Peyer's patch (tissue), 4 donors: ENCODE measurements around the gene SLC40A1. TPM values are rescaled to one million over a fixed set of nuclear protein-coding genes. Genes with fewer than 3 reads are reported as not detected.

Source experiments
- DNase-seq, 3 donors: peaks; one replicate each; pipeline ENCODE4 v3.0.0-alpha.2; 2017 to 2019
- H3K27ac ChIP-seq, 4 donors: fragments of 200-600 bp; sonication (generic); one replicate each; pipeline ENCODE4 v1.5.1; 2016 to 2019
- H3K27me3 ChIP-seq, 2 donors: fragments of 200-600 bp; sonication (generic); one replicate each; pipeline ENCODE4 v1.5.1; 2019
- H3K36me3 ChIP-seq, 3 donors: fragments of 200-600 bp; sonication (generic); one replicate each; pipeline ENCODE4 v1.5.1; 2016 to 2019
- H3K4me1 ChIP-seq, 4 donors: fragments of 200-600 bp; sonication (generic); one replicate each; pipeline ENCODE4 v1.5.1; 2016 to 2019
- H3K4me3 ChIP-seq, 4 donors: fragments of 200-600 bp; sonication (generic); 1 replicate in 3 of 4; 2 replicates in 1 of 4; pipeline ENCODE4 v1.5.1; 2016 to 2019; ENCODE audit warnings: mild to moderate bottlenecking in 1 of 4
- H3K9me3 ChIP-seq, 4 donors: fragments of 200-600 bp; sonication (generic); one replicate each; pipeline ENCODE4 v1.5.1; 2016 to 2019; ENCODE audit warnings: mild to moderate bottlenecking in 1 of 4
- POLR2A ChIP-seq, 2 donors: fragments of 450-650 bp; IDR thresholded peaks; one replicate each; pipeline ENCODE4 v1.5.1; 2017; ENCODE audit warnings: antibody characterized with exemption in 2 of 2, mild to moderate bottlenecking in 2 of 2, moderate library complexity in 2 of 2
- total RNA-seq, 4 donors: library from RNA; depleted of rRNA; stranded (reverse); fragments of >200 nt; gene quantifications; one replicate each; pipeline ENCODE4 v1.1.0, GENCODE V29; 2016
- TF ChIP-seq, protein P1 (sequence below), 6 experiments: fragments of 450-650 bp in 4 of 6; fragments of 200-600 bp in 2 of 6; sonication (generic) in 1 of 6; IDR thresholded peaks; one replicate each; pipeline ENCODE4 v1.5.1; 2017 to 2019; ENCODE audit warnings: antibody characterized with exemption in 6 of 6, mild to moderate bottlenecking in 3 of 6, moderate library complexity in 1 of 6

Gene SLC40A1
- total RNA-seq, 4 donors from 2014 or later: 69.8 to 208 (median 149) TPM

GRCh38 chr2:189527041-189527750 is 53.4 kb downstream of the SLC40A1 start:
- no peak overlapping the region for H3K4me3 ChIP-seq
- H3K9me3 ChIP-seq: no peaks in the 10 kb centered on the region
- peaks cover 0 to 22% (median 3%) of the 10 kb centered on the region in 4 donors for H3K4me1 ChIP-seq
- no peaks in the 10 kb centered on the region for H3K36me3 ChIP-seq
- TF ChIP-seq, protein P1, sequence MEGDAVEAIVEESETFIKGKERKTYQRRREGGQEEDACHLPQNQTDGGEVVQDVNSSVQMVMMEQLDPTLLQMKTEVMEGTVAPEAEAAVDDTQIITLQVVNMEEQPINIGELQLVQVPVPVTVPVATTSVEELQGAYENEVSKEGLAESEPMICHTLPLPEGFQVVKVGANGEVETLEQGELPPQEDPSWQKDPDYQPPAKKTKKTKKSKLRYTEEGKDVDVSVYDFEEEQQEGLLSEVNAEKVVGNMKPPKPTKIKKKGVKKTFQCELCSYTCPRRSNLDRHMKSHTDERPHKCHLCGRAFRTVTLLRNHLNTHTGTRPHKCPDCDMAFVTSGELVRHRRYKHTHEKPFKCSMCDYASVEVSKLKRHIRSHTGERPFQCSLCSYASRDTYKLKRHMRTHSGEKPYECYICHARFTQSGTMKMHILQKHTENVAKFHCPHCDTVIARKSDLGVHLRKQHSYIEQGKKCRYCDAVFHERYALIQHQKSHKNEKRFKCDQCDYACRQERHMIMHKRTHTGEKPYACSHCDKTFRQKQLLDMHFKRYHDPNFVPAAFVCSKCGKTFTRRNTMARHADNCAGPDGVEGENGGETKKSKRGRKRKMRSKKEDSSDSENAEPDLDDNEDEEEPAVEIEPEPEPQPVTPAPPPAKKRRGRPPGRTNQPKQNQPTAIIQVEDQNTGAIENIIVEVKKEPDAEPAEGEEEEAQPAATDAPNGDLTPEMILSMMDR (IDR thresholded peaks at IDR 0.05): no peak
- no peak for TF ChIP-seq POLR2A (IDR thresholded peaks at IDR 0.05)
- H3K27ac ChIP-seq: peak overlapping the region in 2 of 4 donors; percentile 35 to 59
- no peaks in the 10 kb centered on the region for H3K27me3 ChIP-seq
- no peak for DNase-seq

DNA sequence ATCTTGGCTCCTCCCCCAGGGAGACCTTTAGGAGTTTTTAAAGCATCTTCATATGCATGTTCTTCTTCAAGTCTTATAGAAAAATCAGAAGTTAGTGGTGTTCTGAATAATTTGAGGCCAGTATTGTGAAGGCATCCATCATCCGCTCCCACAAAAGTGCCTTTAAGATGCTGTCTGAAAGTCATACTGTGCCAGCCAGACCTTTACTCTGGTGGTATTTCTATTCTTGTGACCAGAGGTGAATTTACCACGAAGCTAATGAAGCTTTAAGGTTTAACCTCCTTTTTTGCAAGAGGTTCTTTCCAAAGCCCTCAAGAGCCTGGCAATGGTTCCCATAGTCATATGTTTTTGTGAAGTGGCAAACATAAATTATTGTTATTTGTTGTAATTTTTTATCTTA is 54.3 kb downstream of the SLC40A1 start:
- Histone ChIP-seq H3K4me3 (no peak overlapping the region), H3K27ac (no peak overlapping the region), H3K27me3 (no peaks in the 10 kb centered on the region), H3K9me3 (no peaks in the 10 kb centered on the region), H3K36me3 (no peaks in the 10 kb centered on the region), H3K4me1 (peaks cover 0 to 31% (median 3%) of the 10 kb centered on the region in 4 donors)
- no peak for DNase-seq
- TF ChIP-seq, protein P1 (IDR thresholded peaks at IDR 0.05): no peak
- no peak for TF ChIP-seq POLR2A (IDR thresholded peaks at IDR 0.05)

GRCh38 chr2:189524746-189525145 is 55.8 kb downstream of the SLC40A1 start:
- H3K36me3 ChIP-seq: no peaks in the 10 kb centered on the region
- H3K4me3 ChIP-seq: no peak overlapping the region
- H3K9me3 ChIP-seq: no peaks in the 10 kb centered on the region
- H3K27me3 ChIP-seq: no peaks in the 10 kb centered on the region
- H3K27ac ChIP-seq: peak overlapping the region in 2 of 4 donors; percentile 55 to 82
- DNase-seq: no peak
- peaks cover 0 to 31% (median 3%) of the 10 kb centered on the region in 4 donors for H3K4me1 ChIP-seq
- TF ChIP-seq, protein P1 (IDR thresholded peaks at IDR 0.05): no peak
- TF ChIP-seq POLR2A (IDR thresholded peaks at IDR 0.05): no peak

GRCh38 chr2:189522435-189523151 is 58.0 kb downstream of the SLC40A1 start:
- Histone ChIP-seq H3K4me1 (peaks cover 0 to 31% (median 3%) of the 10 kb centered on the region in 4 donors), H3K9me3 (no peaks in the 10 kb centered on the region), H3K27ac (peak overlapping the region in 3 of 4 donors; percentile 59 to 84 (median 82)), H3K27me3 (no peaks in the 10 kb centered on the region), H3K4me3 (no peak overlapping the region), H3K36me3 (no peaks in the 10 kb centered on the region)
- TF ChIP-seq, protein P1 (IDR thresholded peaks at IDR 0.05): peak in 2 of 6 experiments; percentile 1 to 12
- TF ChIP-seq POLR2A (IDR thresholded peaks at IDR 0.05): peak in 1 of 2 donors; percentile 19
- DNase-seq: no peak

GRCh38 chr2:189521699-189522434 is 58.7 kb downstream of the SLC40A1 start:
- Histone ChIP-seq H3K27me3 (no peaks in the 10 kb centered on the region), H3K4me3 (no peak overlapping the region), H3K4me1 (peaks cover 0 to 31% (median 3%) of the 10 kb centered on the region in 4 donors), H3K36me3 (no peaks in the 10 kb centered on the region), H3K27ac (peak overlapping the region in 3 of 4 donors; percentile 26 to 84 (median 82)), H3K9me3 (no peaks in the 10 kb centered on the region)
- no peak for TF ChIP-seq POLR2A (IDR thresholded peaks at IDR 0.05)
- TF ChIP-seq, protein P1 (IDR thresholded peaks at IDR 0.05): peak in 3 of 6 experiments; percentile 30 to 36 (median 36)
- no peak for DNase-seq
